ENCODE data around the gene MBD4. TPM values are rescaled to one million over a fixed set of nuclear protein-coding genes. Genes with fewer than 3 reads are reported as not detected.

The MBD4 gene
- polyA plus RNA-seq, 12 donors, result 20.8 to 41.2 (median 30.6) TPM; not detected in 1

DNA sequence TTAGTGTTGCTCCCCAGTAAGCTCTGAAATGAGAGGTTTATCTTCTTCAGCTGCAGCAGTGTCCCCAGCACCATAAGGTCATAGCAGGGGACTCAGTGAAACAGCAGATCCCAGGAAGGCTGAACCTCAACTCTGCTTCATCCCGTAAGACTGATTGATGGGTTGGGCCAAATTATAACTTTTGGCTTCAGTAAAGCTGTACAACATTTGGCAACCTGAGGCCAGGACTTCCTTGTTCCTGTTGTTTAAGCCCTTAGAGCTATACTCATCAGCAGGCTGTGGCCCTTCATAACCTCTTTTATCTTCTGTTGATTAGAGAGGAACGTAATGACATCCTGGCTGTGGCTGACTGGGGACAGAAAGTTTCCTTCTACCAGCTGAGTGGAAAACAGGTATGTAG, 29.3 kb upstream of the MBD4 start:
- no peak for DNase-seq

DNA sequence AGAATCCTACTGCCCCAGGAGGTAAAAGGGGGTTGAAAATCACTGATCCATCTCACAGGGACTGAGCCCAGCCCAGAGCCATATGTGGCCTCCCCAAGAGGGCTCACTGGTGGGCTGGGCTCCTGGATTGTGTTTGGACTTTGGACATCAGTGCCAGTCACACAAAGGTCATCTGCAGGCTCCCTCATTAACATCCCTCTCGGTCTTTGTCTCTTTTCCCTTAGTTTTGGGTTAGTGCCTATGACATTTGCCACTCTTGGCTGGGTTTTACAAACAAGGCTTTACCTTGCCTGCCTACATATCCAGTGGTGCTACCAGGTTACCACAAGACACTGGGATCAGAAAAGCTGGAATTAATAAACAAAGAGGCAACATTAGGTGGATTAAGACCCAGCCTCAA, 28.2 kb upstream of the MBD4 start:
- no peak for DNase-seq

DNA sequence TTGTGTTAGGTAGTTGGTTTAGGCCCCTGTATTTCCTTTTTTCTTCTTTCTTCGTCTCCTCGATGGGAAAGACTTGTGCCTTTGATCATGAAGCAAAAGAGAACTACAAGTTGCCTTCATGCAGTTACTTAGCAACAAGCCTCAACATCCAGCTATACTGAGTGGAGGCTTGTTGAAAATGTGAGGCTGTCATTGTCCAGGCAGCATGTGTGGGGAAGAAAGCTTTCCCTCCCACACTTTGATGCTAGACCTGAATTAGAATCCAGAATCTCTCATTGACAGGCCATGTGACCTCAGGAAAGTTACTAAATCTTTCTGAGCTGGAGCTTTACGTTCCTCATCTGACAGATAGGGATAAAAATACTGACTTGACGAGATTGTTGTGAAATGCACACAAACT, 24.0 kb upstream of the MBD4 start:
- DNase-seq, result no peak

DNA sequence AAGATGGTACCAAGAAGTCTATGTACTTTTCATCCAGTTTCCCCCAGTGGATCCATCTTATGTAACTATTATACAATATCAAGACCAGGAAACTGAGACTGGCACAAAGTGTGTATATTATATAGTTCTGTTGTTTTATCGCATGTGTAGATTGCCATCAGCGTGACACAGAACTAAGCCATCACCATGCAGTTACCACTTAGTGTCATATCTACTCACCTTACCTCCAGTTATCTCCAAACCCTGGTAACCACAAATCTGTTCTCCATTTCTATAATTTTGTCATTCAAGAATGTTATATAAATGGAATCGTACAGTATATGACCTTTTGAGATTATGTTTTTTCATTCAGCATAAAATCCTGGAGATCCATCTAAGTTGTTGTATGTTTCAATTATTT, 23.3 kb upstream of the MBD4 start:
- DNase-seq, result no peak

DNA sequence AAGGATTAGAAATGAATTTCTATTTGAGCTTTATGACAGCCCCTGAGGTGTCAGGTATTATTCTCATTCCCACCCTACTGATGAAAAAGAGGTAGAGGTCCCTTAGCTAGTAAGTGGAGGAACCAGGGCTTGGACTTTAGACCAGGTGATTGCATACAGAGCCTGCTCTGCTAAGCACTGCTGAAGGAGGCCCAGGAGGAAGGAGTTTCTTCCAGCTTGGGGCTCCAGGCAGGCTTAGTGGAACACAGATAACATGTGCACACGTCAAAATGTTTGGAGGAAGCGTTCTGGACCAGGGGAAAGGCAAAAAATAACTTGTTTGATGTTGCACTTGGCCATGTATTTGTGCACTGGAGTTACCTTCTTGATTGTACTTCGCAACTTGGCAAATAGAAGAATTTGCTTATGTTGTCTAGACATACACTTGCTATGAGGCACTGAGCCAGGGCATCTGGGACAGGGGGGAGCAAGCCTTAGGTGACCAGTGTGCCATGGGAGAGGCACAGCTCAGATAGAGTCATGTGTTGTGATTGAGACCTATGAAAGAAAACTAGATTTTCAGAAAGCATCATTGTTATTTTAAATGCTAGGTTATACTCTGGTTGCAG, 22.7 kb upstream of the MBD4 start:
- DNase-seq, result no peak

DNA sequence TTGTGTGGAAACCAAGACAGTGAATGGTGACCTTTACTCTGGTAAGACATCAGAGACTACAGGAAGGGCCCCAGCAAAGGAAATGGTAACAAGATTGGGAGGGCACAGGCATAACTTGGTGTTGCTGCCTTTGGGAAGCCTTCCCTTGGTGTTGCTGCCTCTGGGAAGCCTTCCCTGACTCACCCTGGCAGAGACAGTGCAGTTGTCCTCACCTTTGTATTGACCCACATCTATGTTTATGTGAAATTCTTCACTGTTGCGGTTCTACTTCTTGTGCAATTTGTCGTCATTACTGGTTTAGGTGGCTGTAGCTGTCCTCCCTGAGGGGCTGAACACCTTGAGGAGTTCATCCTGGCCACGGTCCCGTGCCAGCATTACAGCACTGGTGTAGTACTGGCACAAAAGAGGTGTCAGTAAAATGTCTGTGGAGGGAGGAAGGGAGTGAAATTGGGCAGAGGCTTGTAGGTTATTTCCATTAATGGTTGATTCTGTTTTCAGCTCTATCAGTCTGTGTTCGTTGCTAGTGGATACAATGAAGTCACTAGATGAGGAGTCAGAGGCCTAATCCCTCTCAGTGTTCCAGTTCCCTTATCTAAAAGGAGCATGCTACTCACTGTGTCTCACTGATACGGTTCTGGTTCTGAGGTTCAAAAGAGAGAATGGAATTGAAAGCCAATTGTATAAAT, 21.9 kb upstream of the MBD4 start:
- DNase-seq, result no peak

DNA sequence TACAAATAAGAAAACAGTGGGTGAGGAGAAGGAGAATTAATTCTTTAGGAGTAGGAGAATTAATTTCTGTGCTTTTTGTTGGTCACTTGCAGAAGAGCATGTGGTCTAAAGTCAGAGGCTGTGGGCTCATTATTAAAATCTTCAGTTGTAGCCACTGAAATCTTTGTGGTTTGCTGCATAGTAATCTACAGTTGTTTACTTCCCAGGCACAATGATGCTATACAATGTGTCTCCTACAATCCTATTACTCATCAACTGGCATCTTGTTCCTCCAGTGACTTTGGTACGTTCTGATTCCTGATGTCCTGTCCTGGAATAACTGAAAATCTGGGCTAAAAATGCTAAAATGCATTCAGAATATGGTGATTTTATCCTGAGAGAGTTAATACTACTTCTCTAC, 21.3 kb upstream of the MBD4 start:
- no peak for DNase-seq

DNA sequence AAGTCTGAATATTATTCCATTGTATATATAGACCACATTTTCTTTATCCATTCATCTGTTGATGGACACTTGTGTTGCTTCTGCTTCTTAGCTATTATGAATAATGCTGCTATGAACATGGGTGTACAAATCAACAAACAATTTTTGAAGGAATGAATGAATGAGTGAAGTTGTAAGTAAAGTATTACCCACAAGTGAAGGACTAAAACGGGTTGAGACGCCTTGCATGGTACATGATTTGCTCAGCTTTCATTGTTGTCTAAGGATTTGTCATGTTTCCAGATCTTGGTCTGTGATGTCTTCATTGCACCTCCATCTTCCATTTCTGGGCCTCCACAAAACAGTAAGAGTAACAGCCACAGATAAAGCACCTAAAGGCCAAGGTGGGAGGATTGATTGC, 20.8 kb upstream of the MBD4 start:
- no peak for DNase-seq

DNA sequence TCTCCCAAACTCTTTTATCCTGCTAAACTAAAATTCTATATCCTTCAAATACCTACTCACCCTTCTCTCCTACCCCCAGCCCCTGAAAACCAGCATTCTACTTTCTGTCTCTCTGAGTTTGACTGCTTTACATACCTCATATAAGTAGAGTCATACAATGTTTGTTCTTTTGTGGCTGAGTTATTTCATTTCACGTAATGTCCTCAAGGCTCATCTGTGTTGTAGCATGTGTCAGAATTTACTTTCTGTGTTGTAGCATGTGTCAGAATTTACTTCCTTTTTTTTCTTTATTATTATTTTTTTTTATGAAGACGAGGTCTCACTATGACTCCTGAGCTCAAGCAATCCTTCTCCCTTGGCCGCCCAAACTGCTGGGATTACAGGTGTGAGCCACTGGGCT, 20.4 kb upstream of the MBD4 start:
- DNase-seq, result no peak

DNA sequence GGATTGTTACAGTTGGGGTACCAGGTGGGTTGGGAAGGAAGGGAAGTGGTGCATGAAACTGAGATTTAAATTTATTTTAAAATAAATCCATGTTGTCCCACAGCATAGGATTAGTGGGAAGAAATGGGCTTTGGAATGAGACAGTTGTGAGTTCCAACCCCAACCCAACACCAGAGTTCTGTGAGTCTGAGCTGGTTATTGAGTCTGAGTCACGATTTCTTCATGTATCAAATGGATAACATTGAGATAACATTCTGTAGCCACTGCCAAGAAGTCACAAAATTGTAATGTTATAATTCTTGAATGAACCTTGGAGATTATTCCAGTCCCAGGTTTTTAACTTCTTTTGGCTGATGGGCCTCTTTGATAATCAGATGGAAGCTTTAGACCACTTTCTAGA, 14.0 kb upstream of the MBD4 start:
- DNase-seq, result no peak

DNA sequence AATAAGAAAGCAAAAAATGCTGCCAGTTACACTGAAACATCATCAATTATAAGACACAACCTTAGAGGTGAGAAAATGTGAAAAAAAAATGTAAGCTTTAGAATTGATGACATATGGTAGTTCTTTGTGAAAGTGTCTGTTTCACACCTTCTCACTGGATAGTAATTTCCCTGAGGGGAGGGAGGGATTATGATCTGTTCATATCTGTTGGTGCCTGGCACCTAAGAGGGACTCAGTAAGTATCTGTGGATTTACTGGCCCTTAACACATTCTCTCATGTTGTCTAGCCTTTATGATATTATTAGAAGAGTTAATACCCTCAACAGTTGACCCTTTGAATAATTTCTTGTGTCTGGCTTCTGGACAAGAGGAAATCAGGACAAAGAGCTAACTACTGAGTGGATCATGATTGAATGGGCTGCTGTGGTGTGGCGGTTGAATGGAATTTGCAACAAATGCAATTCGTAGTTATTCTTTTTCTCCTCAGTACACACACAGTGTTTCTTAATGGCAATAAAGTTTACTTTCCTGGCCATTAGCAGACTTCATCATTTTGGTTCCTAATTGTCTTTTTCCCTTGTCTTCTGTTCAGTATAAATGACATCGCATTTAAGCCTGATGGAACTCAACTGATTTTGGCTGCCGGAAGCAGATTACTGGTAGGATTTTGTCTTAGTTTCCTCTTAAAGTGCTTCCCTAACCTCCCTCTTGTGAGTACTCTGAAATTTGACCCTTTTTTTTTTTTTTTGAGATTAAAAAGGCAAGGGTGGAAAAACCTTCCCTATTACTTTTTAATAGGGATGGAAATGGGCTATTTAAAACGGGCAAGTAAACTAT, 9.7 kb upstream of the MBD4 start:
- no peak for DNase-seq

DNA sequence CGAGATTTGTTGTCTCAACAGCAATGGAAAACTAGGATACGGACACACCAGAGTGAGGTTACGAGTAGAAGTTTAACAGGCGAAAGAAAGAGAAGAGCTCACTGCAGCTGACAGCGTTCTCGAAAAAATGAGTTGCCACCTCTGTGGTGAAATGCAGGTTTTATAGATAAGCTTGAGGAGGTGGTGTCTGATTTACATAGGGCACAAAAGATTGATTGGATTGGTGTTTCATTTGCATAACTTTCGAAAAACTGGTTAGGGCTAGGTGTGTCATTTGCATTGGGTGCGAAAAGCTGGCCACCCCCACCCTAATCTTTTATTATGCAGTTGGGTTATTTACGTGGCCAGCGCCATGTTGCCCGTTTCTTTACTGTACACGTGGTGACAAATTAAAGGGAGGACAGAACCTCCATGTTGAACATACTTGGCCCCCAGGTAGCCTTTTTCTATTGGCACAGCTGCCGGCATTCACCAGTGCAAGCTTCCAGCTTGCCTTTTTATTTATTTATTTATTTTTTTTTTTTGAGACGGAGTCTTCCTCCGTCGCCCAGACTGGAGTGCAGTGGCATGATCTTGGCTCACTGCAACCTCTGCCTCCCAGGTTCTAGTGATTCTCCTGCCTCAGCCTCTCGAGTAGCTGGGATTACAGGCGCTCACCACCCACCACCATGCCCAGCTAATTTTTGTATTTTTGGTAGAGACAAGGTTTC, 8.6 kb upstream of the MBD4 start:
- no peak for DNase-seq

DNA sequence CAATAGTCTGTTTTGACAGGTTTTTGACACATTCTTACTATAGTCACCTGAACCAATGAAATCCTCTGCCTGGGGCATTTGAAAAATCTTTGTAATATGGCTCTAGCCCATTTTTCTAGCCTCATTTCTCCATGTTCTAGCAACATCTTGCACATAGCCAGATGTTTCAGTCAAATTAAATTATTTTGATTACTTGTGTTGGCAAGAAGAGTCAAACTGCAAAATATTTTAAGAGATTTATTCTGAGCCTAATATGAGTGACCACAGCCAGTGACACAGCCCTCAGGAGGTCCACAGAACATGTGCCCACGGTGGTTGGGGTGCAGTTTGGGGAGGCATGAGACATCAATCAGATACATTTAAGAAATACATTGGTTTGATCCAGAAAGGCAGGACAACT, 7.2 kb upstream of the MBD4 start:
- DNase-seq, result no peak

DNA sequence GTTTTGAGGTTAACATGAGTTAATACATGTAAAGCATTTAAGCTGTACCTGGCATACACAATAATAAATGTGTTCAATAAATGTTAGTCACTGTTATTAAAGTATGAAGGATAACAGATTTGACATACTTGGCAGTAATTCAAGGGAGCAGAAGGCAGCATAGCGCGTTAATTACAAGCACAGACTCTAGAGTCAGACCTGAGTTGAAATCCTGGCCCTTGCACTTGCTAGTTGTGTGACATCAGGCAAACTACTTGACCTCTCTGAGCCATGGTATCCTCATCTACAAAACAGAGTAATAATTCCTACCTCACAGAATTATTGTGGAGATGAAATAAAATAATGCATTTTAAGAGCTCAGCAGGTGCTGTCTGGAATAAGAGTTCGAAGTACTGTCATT, 5.7 kb upstream of the MBD4 start:
- no peak for DNase-seq

DNA sequence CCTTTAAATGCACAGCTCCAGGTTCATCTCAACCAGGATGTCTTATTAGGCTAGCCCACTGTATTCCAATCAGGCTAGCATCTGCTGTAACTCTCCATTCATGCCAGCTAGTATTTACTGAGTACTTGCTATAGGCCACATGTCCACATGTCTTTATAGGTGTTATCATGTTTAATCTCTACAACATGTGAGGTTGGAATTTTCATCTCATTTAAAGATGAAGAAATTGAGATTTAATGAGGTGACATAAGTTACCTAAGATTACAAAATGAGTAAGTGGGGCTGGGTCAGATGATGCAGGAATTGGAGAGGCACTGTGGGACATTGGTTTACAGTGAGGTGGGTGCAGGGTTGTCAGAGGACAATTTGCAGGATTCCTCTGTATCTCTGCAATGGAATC, 3.2 kb upstream of the MBD4 start:
- no peak for DNase-seq

DNA sequence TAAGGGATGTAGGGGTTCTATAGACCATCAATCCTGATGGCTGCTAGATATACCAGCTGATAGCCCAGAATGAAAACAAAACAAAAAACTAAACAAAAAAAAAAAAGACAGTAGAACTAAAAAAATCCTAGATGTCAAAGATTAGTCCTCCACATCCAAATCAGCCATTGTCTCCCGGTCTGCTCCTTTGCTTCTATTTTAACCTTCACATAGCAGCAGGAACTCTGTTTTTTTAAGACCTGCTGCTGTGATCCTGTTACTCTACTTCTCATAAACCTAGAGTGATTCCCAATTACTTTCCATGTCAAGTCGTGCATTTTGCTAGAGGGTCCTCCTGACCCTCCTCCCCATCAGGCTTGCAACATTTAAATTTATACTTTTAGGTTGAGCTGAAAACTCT, 2.7 kb upstream of the MBD4 start:
- no peak for DNase-seq

DNA sequence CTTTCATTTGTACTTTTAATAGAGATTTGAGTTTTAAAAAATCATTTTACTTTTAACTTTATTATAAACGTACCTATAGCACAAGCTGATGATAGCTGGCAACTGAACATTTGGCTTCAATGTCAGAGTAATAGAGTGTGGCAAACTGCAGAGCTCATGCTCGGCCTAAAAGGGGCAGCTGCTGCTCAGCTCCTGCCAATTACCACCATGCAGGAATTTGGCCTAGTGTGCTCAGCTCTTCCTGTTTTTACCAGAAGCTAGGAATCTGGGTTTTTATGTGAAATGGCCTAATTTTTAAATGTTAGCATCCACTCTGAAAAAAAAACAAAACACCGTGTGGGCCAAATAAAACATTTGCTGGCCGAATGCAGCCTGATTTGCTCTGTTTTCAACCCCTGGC, 2.0 kb upstream of the MBD4 start:
- peak; percentile 40 for DNase-seq

DNA sequence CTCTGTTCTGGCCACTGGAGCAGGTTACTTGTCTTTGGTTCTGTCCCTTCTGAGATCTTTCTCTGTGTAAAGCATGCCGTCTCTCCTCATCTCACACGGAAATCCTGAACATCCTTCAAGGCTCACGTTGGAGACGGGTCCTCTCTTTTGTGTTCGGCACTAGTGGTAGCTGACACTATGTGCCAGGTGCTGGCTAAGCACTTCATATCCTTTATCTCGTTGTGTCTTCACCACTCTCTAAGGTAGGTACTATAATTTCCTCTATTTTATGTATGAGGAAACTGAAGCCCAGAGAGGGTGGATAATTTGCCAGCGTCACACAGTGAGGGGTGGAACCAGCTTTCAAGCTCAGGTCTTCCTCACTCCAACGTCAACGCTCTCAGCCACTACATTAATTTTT, 1.5 kb upstream of the MBD4 start:
- DNase-seq, result no peak

DNA sequence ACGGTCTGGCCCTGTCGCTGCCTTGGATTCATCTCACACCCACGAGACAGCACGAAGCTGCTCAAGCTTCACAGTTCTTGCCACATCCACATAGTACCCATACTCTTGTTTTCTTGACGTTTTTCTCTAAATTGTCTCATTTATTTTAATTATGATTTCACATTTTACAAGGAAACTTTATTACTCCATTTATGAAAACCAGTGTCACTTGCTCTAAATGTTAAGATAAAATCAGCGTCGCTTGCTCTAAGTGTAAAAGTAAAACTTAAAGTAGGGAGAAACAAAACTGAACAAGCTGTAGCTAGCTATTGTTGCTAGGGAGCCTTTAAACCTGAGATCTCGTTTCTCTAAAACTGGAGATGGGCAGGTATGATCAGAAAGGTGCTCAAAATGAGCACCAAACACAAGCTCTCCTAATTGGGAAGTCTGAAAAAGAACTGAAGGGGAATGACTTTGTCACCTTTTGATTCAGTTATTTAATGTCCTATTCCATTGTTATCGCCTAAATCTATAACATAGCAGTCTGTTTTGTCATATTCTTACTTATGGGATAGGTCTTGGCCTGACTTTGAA, 956 bp upstream of the MBD4 start:
- DNase-seq, result no peak

DNA sequence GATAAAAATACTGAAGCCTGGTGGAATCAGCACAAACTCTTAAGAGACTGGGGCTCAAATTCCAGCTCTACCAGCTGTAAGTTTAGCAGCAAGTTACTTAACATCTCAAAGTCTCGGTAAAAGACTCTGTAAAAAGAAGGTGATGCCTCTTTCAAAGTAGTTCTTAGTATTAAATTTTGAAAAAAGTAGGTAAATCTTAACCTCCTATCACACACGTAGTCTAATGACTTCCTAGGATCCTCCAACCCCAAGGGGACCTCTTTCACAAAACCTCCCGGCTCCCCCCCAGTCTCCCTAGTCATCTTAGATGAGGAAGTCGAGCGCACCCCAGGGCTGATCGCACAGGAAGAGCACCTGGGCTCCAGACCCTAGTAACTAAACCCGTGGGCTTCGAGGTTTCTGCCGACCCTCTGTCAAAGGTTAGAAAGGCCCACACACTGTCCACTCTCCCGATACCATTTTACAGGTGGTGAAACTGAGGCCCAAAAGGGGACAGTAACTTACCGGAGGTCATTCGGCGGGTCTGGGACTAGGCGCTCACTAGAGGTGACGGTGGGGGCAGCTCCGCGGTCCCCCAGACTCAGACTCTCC, 427 bp downstream of the MBD4 start:
- DNase-seq, result peak; percentile 19

DNA sequence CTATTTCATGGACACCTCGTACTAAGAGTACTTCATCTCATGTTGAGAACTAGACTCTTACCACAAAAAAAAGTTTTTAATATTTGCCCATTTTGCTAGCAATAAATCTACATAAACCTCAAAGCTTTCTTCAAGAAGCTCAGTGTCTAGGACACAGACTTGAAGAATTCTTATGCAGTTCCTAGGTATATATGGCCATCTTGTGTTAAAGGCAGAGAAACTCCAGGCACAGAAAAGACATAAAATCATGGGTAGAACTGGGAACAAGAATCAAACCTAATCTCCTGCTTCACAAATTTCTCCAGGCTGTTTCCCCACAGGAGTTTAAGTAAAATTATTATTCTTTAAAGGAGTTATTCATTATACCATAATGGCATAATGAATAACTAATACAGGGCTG, 4.4 kb downstream of the MBD4 start:
- no peak for DNase-seq

DNA sequence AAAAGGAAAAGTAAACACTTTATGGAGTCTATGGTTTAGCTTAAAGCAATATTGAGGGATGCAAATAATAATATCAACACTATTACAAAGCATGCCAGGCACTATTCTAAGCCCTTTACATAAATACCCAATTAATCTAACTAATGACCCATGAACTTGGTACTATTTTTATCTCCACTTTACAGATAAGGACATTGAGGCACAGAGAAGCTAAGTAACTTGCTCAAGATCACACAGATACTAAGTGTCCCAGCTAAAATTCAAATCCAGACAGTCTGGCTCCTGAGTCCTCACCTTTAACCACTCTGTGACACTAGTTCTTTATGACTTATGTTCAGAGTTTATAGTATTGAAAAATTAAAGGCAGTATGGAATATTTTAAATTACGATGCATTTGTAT, 5.6 kb downstream of the MBD4 start:
- no peak for DNase-seq
